WERI-Rb-1 (cell line): ENCODE measurements around the gene SHROOM2.

Source experiments
- DNase-seq: peaks from one replicate; pipeline ENCODE4 v3.0.0-alpha.2; 2020
- H3K27ac ChIP-seq: fragments of 250-450 bp; sonication (Bioruptor Pico); 2 replicates; pipeline ENCODE4 v1.5.1; 2020; ENCODE audit warnings: mild to moderate bottlenecking, moderate library complexity
- H3K27me3 ChIP-seq: fragments of 250-450 bp; sonication (Bioruptor Pico); 2 replicates; pipeline ENCODE4 v1.5.1; 2021; ENCODE audit warnings: mild to moderate bottlenecking, low read depth, moderate library complexity; ENCODE audit not compliant: insufficient read depth, severe bottlenecking
- H3K36me3 ChIP-seq: fragments of 250-450 bp; sonication (Bioruptor Pico); 2 replicates; pipeline ENCODE4 v1.5.1; 2020; ENCODE audit warnings: mild to moderate bottlenecking, moderate library complexity
- H3K4me3 ChIP-seq: 2 replicates; pipeline ENCODE4 v1.5.1; 2011; ENCODE audit warnings: low read depth, mild to moderate bottlenecking, control low read depth, low read length
- H3K9me3 ChIP-seq: fragments of 250-450 bp; sonication (Bioruptor Pico); 2 replicates; pipeline ENCODE4 v1.5.1; 2021; ENCODE audit warnings: mild to moderate bottlenecking, moderate library complexity; ENCODE audit not compliant: severe bottlenecking
- CTCF ChIP-seq: IDR thresholded peaks from 2 replicates; pipeline ENCODE4 v1.5.1; 2011; ENCODE audit warnings: low read depth, mild to moderate bottlenecking, control low read depth, inconsistent platforms, low read length

Gene SHROOM2

GRCh38 chrX:9880870-9881269 lies 94.6 kb downstream of the SHROOM2 start:
- Histone ChIP-seq H3K4me3 (no peak overlapping the region), H3K9me3 (no peaks in the 10 kb centered on the region), H3K36me3 (no peaks in the 10 kb centered on the region), H3K27me3 (peaks cover 3% of the 10 kb centered on the region), H3K27ac (no peak overlapping the region)
- no peak for DNase-seq
- TF ChIP-seq CTCF, result no peak

GRCh38 chrX:9882669-9883446 lies 96.6 kb downstream of the SHROOM2 start:
- H3K9me3 ChIP-seq, result no peaks in the 10 kb centered on the region
- TF ChIP-seq CTCF, result no peak
- no peak for DNase-seq
- no peak overlapping the region for H3K27ac ChIP-seq
- H3K4me3 ChIP-seq, result no peak overlapping the region
- peaks cover 5% of the 10 kb centered on the region for H3K27me3 ChIP-seq
- no peaks in the 10 kb centered on the region for H3K36me3 ChIP-seq

- Histone ChIP-seq H3K36me3 (no peaks in the 10 kb centered on the region), H3K4me3 (no peak overlapping the region), H3K27me3 (peaks cover 5% of the 10 kb centered on the region), H3K9me3 (no peaks in the 10 kb centered on the region), H3K27ac (no peak overlapping the region)
- DNase-seq, result no peak
- TF ChIP-seq CTCF, result no peak
Observed at GRCh38 chrX:9884031-9884779, 98.0 kb downstream of the SHROOM2 start.

- Histone ChIP-seq H3K4me3 (no peak overlapping the region), H3K27ac (no peak overlapping the region), H3K9me3 (no peaks in the 10 kb centered on the region), H3K27me3 (peaks cover 9% of the 10 kb centered on the region), H3K36me3 (no peaks in the 10 kb centered on the region)
- TF ChIP-seq CTCF, result peak; percentile 93
- peak; percentile 76 for DNase-seq
Observed at GRCh38 chrX:9885150-9885549, 98.9 kb downstream of the SHROOM2 start.

GRCh38 chrX:9887659-9888297 lies 101.5 kb downstream of the SHROOM2 start:
- Histone ChIP-seq H3K36me3 (no peaks in the 10 kb centered on the region), H3K27ac (no peak overlapping the region), H3K27me3 (peaks cover 9% of the 10 kb centered on the region), H3K4me3 (no peak overlapping the region), H3K9me3 (no peaks in the 10 kb centered on the region)
- no peak for DNase-seq
- TF ChIP-seq CTCF, result no peak
